Esophagus squamous epithelium (tissue), 5 donors: ENCODE data around the gene ANKLE2. TPM values are rescaled to one million over a fixed set of nuclear protein-coding genes. Genes with fewer than 3 reads are reported as not detected.

ENCODE experiments used
- DNase-seq: peaks from one replicate; lab custom pipeline; 2025; lab: John Stamatoyannopoulos, UW
- H3K27ac ChIP-seq, 4 donors: fragments of 200-600 bp; sonication (generic); one replicate each; pipeline ENCODE4 v1.5.1; 2016 to 2019; ENCODE audit warnings: mild to moderate bottlenecking in 1 of 4
- H3K27me3 ChIP-seq, 4 donors: fragments of 200-600 bp; sonication (generic); 1 replicate in 3 of 4; 2 replicates in 1 of 4; pipeline versions ENCODE4 v1.5.1 to v1.6.0; 2017 to 2021; ENCODE audit warnings: antibody characterized with exemption in 1 of 4
- H3K36me3 ChIP-seq, 3 donors: fragments of 200-600 bp; sonication (generic); one replicate each; pipeline ENCODE4 v1.5.1; 2016 to 2019
- H3K4me1 ChIP-seq, 3 donors: fragments of 200-600 bp; sonication (generic); one replicate each; pipeline ENCODE4 v1.5.1; 2017 to 2019
- H3K4me3 ChIP-seq, 4 donors: fragments of 200-600 bp; sonication (generic); 1 replicate in 3 of 4; 2 replicates in 1 of 4; pipeline ENCODE4 v1.5.1; 2016 to 2019; ENCODE audit warnings: mild to moderate bottlenecking in 2 of 4, moderate library complexity in 1 of 4
- H3K9me3 ChIP-seq, 3 donors: fragments of 200-600 bp; sonication (generic); one replicate each; pipeline ENCODE4 v1.5.1; 2016 to 2019
- CTCF ChIP-seq, 6 experiments: fragments of 450-650 bp in 4 of 6; fragments of 200-600 bp in 2 of 6; sonication (generic) in 2 of 6; IDR thresholded peaks; one replicate each; pipeline ENCODE4 v1.5.1; 2016 to 2019; ENCODE audit warnings: antibody characterized with exemption in 6 of 6, mild to moderate bottlenecking in 4 of 6, moderate library complexity in 4 of 6
- POLR2A ChIP-seq, 4 donors: fragments of 450-650 bp; IDR thresholded peaks; one replicate each; pipeline ENCODE4 v1.6.1; 2017; ENCODE audit warnings: antibody characterized with exemption in 4 of 4, mild to moderate bottlenecking in 4 of 4, moderate library complexity in 3 of 4
- WGBS, 2 donors: methylation state at CpG; one replicate each; pipeline ENCODE4 v1.1.5; 2018; 5-methylcytosine and 5-hydroxymethylcytosine counted together
- intact Hi-C: fragments of 100-400 bp; cut with DNase I; formaldehyde crosslinking; loops from one replicate; pipeline ENCODE4 v1.15.0; 2022
- total RNA-seq, 4 donors: library from RNA; depleted of rRNA; stranded (reverse); fragments of >200 nt; gene quantifications; one replicate each; pipeline ENCODE4 v1.1.0, GENCODE V29; 2016
- donor health status: DM: yes; HTN: yes; CAD: no.

ANKLE2 gene
- total RNA-seq, 4 donors from 2014 or later, result 26.4 to 73.5 (median 57.7) TPM

GRCh38 chr12:132728502-132728901 is 33.1 kb downstream of the ANKLE2 start:
- H3K4me3 ChIP-seq, result no peak overlapping the region
- 82 to 84% methylated on average over 2 to 6 of the region's 7 CpGs for WGBS, 2 donors

GRCh38 chr12:132727091-132727794 is 34.4 kb downstream of the ANKLE2 start:
- TF ChIP-seq POLR2A (IDR thresholded peaks at IDR 0.05) (no peak), CTCF (IDR thresholded peaks at IDR 0.05) (no peak)
- intact Hi-C loops, result no loop called here
- no peak overlapping the region for H3K27ac ChIP-seq
- no peaks in the 10 kb centered on the region for H3K27me3 ChIP-seq
- H3K9me3 ChIP-seq, result no peaks in the 10 kb centered on the region
- H3K4me1 ChIP-seq, result no peaks in the 10 kb centered on the region
- 87 to 94% methylated on average over 11 to 12 of the region's 37 CpGs for WGBS, 2 donors
- H3K36me3 ChIP-seq, result peaks cover 25 to 98% (median 40%) of the 10 kb centered on the region in 3 donors
- no peak overlapping the region for H3K4me3 ChIP-seq
- DNase-seq, result no peak

More at GRCh38 chr12:132728502-132728901, 33.1 kb downstream of the ANKLE2 start:
- Histone ChIP-seq H3K27me3 (no peaks in the 10 kb centered on the region), H3K4me1 (no peaks in the 10 kb centered on the region), H3K27ac (no peak overlapping the region), H3K36me3 (peaks cover 25 to 98% (median 52%) of the 10 kb centered on the region in 3 donors), H3K9me3 (no peaks in the 10 kb centered on the region)
- intact Hi-C loops, result no loop called here
- no peak for DNase-seq
- TF ChIP-seq POLR2A (IDR thresholded peaks at IDR 0.05), result no peak

- Histone ChIP-seq H3K9me3 (no peaks in the 10 kb centered on the region), H3K36me3 (peaks cover 27 to 98% (median 38%) of the 10 kb centered on the region in 3 donors), H3K27ac (no peak overlapping the region), H3K4me1 (no peaks in the 10 kb centered on the region), H3K27me3 (no peaks in the 10 kb centered on the region), H3K4me3 (no peak overlapping the region)
- intact Hi-C loops, result no loop called here
- TF ChIP-seq POLR2A (IDR thresholded peaks at IDR 0.05) (no peak), CTCF (IDR thresholded peaks at IDR 0.05) (no peak)
- WGBS, 2 donors, result 94 to 95% methylated on average over 10 of the region's 12 CpGs
- DNase-seq, result no peak
Observed at GRCh38 chr12:132726386-132726785, 35.2 kb downstream of the ANKLE2 start.

- Histone ChIP-seq H3K4me3 (no peak overlapping the region), H3K36me3 (peaks cover 37 to 98% (median 46%) of the 10 kb centered on the region in 3 donors), H3K4me1 (no peaks in the 10 kb centered on the region), H3K27me3 (no peaks in the 10 kb centered on the region), H3K27ac (no peak overlapping the region), H3K9me3 (no peaks in the 10 kb centered on the region)
- no peak for DNase-seq
- intact Hi-C loops, result no loop called here
- TF ChIP-seq CTCF (IDR thresholded peaks at IDR 0.05) (no peak), POLR2A (IDR thresholded peaks at IDR 0.05) (no peak)
- 74 to 82% methylated on average over 9 to 11 of the region's 30 CpGs for WGBS, 2 donors
Observed at GRCh38 chr12:132724506-132725241, 37.0 kb downstream of the ANKLE2 start.

- Histone ChIP-seq H3K9me3 (no peaks in the 10 kb centered on the region), H3K36me3 (peaks cover 47 to 100% (median 55%) of the 10 kb centered on the region in 3 donors), H3K27ac (no peak overlapping the region), H3K4me1 (no peaks in the 10 kb centered on the region), H3K4me3 (no peak overlapping the region), H3K27me3 (no peaks in the 10 kb centered on the region)
- WGBS, 2 donors, result 83 to 91% methylated on average over 2 of the region's 2 CpGs
- TF ChIP-seq CTCF (IDR thresholded peaks at IDR 0.05), result no peak
- TF ChIP-seq POLR2A (IDR thresholded peaks at IDR 0.05), result no peak
- no peak for DNase-seq
- intact Hi-C loops, result no loop called here
Observed at GRCh38 chr12:132723764-132724140, 37.9 kb downstream of the ANKLE2 start.
